Activated CD8-positive, alpha-beta memory T cell treated with anti-CD3 and anti-CD28 coated beads, Interleukin-2, amount 50 U/mL, for 48 hours (primary cell): Measurements from ENCODE around the gene HOXD13.
A peak's percentile ranks its signal among the peaks of the same experiment; 100 is the strongest.

Source experiments
- DNase-seq: peaks from one replicate; pipeline ENCODE4 v3.0.0-alpha.2; 2020

Gene HOXD13

DNA sequence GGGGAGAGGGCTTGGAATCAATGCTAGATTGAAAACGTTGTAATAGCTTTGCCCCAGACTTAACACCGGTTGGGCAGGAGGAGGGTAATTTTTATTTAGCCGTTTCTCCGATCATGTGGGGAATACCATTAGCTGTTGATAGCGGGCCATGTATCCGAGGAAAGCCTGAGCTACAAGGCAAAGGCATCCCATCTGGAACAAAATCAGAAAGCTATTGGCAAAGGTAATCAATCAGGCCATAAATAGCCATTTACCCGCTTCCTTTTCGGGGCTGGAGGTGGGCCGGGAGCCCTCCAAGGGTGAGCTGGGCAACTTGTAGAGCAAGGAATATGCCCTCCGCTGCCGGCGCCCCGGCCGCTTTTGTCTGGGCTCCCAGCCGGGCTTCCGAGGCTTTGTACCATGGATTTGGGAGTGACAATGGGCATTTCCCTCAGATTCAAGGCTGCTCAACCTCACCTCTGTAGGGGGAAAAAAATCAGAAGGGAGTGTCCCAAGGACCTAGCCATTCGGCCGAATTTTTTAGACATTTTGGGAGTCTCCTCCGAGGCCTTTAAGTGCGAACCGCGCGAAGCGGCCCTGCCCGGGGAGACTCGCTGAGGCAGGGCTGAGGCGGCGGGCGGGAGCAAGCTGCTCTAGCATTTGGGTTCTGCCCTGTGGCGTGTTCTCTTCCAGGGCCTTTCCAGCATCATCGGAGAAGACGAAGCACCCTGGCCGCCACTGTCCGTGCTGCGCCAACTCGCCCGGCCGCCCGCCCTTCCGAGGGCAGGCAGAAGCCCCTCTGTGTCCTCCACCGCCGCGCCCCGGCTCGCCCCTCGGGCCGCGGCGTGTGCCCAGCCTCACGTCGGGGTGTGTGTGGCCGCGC, 28.9 kb downstream of the HOXD13 start:
- DNase-seq, result peak; percentile 43

DNA sequence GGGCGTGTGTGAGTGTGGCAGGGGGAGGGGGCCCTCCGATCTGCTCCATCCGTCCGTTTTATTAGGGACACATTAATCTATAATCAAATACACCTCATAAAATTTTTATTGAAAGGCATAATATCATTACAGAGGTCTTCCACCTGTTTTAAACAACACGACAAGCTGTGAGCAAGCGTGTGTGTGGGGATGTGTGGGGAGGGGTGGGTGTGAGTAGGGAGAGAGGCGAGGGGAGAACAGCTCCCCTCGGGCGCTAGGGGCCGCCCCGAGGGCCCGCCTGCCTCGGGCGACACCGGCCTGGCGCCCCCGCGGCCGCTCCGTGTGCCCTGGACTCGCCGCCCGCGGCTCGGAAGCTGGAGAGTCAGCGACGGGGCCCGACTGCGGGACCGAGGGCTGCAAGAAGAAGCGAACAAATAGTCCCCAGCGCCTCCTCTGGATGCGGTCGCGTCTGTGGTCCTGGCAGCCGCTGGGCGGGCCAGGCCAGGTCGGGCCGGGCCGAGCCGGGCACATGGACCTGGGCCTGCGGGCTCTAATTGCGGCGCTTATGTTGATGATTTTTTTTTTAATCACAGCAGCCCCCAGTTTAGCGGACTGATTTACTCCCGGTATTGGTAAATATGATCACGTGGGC, 29.6 kb downstream of the HOXD13 start:
- peak; percentile 61 for DNase-seq

DNA sequence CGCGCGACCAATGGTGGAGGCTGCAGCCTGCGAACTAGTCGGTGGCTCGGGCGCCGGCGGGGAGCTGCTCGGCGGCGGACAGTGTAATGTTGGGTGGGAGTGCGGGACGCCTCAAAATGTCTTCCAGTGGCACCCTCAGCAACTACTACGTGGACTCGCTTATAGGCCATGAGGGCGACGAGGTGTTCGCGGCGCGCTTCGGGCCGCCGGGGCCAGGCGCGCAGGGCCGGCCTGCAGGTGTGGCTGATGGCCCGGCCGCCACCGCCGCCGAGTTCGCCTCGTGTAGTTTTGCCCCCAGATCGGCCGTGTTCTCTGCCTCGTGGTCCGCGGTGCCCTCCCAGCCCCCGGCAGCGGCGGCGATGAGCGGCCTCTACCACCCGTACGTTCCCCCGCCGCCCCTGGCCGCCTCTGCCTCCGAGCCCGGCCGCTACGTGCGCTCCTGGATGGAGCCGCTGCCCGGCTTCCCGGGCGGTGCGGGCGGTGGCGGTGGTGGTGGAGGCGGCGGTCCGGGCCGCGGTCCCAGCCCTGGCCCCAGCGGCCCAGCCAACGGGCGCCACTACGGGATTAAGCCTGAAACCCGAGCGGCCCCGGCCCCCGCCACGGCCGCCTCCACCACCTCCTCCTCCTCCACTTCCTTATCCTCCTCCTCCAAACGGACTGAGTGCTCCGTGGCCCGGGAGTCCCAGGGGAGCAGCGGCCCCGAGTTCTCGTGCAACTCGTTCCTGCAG, 30.3 kb downstream of the HOXD13 start, which contains the start of gene HOXD9:
TSS of gene HOXD9 (plus strand) at position 37 of the 728 bp plus-strand sequence. CDS start at position 87, 50 bp downstream.
- DNase-seq, result peak; percentile 53

DNA sequence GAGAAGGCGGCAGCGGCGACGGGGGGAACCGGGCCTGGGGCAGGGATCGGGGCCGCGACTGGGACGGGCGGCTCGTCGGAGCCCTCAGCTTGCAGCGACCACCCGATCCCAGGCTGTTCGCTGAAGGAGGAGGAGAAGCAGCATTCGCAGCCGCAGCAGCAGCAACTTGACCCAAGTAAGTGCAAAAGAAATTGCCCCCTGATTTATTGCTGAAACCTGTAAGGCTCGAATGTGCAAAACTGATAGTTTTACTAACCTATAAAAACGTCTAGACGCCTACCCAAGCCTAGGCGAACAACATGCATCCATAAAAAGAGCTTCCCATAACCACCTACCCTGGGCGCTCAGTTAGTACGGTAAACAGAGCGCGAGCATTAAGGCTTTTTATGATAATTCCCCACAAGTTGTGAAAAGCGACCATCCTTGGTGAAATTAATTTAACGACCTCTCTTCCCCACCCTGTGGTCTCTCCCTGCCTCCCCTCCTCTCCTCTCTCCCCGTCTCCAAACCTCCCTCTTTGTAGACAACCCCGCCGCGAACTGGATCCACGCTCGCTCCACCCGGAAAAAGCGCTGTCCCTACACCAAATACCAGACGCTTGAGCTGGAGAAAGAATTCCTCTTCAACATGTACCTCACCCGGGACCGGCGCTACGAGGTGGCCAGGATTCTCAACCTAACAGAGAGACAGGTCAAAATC, 31.0 kb downstream of the HOXD13 start:
- peak; percentile 56 for DNase-seq

DNA sequence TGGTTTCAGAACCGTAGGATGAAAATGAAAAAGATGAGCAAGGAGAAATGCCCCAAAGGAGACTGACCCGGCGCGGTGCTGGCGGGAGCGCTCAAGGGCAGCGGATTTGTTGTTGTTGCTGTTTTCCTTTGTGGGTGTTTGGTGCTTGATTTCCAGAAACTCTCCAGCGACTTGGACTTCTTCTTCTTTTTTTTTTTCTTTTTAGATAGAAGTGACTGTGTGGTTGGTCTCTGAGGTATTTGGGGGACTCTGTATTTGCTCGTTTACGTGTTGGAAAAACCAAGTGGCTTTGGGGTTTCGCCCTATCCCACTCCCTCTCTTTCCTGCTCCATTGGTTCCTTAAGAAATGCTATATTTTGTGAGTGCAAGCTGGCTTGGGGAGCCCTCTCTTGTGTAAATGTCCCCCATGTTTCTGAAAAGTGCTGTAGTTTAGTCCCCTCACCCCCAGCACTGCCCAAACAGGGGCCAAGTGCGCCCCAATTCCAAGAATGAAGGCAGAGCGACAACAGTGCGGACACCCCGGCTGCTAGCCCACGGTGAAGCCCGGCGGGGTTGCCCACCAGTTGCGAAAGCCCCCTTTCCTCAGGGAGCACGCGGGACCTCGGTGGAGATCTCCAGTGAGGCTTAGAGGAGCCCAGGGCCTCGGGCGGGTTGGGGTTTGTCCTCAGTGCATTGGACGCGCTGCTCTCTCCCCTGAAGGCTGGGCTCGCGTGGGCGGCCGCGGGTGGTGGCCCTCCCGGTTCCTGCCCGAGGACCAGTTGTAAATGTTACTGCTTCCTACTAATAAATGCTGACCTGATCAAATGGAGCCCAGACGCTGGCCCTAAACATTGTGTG, 31.8 kb downstream of the HOXD13 start:
- peak; percentile 47 for DNase-seq

DNA sequence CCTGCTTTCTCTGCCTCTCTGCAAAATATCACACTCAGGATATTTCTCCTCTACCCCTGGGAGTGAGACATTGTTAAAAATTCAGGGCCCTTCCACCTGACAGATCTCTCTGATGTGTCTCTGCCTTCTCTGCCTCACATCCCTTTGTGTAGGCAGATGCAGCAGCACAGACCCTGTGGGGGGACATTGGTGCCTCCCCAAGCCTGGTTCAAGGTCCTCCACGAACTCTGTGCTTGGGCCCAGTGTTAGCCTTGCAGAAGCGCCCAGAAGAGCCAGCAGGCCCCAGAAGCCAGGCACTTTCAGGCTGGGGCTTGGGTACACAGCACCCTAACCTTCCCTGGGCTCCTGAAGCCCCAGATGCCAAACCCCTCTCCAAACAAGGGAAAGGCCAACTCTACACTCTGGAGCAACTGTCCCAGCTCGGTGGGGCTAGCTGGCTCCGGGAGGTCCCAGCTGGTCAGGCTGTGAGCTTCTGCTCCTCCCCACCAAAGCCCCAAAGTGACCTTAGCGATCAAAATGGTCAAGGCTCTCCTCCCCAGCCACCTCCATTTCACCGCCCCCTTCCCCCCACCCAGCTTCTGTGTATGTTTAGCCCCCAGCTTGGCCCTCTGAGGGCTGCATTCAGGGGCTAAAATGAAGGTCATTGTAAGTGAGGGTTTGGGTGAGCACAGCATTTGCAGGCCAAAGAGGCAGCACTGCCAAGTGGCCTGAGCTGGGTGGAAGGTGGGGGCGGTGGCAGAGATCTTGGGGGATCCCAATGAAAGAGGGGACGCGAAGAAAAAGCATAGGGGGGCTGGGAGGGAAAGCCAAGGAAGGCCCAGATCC, 32.6 kb downstream of the HOXD13 start:
- no peak for DNase-seq

DNA sequence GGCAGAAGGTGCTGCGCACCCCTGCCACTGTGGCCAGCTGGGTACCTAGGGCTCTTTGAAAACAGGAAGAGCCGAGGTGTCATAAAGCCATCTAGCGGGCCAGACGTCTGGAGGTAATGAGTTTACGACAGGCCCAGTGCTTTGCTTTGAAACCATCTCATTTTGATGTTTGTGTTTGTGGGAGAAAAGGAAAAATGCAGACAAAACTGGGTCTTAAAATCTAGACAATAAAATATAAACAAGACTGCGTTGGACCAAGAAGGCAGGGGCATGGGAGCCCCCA, 33.2 kb downstream of the HOXD13 start:
- DNase-seq, result no peak

DNA sequence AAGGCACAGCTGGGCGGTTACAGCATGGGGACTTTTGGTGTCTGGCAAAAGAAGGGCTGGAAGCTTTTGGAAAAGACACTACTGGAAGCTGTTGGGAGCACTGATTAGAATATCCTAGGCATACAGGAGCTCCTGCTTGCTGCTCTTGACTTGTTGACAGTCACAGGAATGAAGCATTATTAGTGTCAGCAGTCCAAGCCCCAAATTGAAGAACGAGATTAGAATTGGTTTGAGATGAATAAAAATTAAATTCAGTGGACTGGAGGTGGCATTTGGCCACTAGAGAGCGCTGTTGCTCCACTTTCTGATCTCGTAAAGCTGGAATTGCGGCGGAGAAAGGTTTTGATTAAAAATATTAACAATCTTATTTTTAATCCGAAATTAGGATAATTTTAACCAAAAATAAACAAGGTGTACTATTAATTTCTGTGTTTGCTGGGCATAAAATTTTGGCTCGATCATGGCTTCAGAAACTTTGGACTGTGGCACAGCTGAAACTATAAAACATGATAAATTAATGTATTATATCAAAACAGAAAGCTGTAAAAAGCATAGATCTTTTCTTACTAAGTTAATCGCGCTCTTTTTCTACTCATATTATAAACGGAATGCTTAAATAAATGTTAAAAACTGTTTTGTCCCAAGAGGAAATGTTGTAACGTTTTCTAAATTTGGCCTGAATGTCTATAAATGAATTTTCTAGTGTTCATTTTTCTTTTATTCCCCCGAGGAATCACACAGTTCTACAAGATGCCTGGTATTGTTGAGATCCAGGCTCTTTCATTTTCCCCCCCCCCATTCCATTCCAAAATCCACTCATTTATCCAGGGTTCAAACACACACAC, 34.6 kb downstream of the HOXD13 start:
- DNase-seq, result peak; percentile 87

DNA sequence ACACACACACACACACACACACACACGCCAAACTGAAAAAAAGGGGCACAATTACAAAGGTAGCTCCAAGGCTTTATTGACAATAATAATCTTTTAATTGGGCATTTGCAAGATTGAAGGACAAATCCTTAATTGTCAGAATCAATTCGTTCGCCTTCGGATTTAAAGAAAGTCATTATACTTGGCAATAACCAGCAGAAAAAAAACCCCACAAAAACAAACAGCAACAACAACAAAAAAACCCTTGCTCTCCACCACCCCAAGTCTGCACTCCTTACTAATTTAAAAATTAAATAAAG, 35.2 kb downstream of the HOXD13 start:
- DNase-seq, result no peak

DNA sequence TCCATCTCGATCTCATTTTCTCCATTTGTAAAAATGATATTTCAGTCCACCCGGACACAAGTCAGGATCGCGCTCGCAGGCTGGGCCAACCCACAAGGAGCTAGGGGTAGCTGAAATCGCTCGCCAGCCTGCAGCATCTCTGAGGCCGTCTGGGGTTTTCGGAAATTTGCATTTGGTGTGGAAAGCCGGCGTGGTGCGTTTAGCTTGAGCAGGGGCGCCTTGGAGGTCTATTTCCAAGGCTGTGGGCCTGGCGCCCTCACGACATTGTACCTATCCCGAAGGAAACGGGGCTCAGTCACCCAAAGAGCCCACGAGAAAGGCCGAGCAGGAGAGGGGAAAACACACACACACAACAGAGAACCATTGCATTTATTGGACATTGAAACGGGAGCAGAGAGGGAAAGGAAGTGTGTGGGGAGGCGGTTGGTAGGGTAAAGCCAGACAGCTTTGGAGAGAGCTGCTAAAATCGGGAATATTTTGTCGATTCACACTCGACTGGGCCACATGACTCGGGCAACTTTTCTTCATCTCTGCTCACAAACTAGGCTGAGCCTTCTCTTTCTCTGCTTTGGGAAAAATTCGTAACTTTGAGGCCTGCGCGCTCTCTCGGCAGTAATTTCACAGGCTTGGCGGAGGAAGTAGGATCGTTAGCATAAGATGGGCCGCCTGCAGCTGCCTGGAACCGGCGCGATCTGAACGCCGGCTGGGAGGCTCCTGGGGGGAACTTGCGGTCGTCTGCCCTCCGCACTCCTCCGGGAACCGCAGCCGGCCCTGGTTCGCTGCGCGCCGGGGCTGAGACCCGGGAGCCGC, 35.9 kb downstream of the HOXD13 start:
- peak; percentile 52 for DNase-seq

DNA sequence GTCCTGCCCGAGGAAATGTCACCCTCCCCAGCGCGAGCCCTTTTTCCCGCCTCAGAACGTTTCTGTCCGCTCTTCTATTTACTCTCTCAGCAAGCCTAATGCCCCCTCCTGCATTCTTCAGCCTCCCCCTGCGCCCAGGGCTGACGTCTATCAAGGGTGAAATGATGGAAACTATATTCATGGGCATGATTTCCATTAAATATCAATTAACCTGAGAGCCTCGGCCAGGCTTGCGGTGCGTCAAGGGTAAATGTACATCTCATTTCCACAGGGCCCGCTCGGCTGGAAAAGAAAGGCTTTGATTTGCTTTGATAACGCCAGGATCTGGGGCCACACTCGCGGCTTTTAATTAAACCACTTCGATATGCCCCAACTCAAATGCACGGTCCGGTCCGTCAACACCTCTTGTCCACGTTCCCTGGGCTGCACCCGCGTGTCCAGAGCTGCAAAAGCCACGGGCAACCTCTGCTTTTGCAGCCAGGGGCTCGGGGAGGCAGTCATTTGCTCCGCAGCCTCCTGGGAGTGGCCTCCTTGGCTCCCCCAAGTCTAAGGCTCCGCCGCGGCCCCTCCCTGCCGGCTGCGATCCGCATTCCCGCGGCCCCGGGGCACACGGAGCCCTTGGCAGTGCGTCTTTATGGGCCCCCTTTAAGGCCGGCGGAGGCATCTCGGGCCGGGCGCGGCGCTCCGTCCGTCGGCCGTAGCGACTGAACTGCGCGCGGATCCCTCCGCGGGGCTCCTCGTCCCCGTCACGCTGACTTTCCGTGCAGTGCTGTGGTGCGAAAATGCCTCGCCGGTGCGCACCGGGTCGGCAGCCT, 36.7 kb downstream of the HOXD13 start, which contains the start of gene HOXD8:
TSS of gene HOXD8 (plus strand) at position 724 of the 815 bp plus-strand sequence. CDS start 662 bp downstream, outside the sequence.
- DNase-seq, result peak; percentile 60

DNA sequence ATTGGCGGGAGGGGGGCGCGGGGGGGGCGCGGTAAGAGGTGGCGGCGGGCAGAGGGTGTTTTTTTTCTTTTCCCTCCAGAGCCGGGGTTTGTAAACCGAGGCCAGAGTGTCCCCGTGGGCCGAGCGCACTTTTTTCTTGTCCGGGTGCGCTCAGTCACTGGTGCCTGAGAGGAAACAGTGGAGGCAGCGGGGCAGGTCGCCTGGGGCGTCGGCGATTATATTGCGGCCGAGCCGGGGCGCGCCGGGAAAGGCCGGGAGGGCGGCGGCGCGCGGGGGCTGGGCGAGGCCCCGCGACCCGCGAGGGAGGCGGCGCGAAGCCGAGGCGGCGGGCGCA, 37.3 kb downstream of the HOXD13 start:
- DNase-seq, result peak; percentile 54

DNA sequence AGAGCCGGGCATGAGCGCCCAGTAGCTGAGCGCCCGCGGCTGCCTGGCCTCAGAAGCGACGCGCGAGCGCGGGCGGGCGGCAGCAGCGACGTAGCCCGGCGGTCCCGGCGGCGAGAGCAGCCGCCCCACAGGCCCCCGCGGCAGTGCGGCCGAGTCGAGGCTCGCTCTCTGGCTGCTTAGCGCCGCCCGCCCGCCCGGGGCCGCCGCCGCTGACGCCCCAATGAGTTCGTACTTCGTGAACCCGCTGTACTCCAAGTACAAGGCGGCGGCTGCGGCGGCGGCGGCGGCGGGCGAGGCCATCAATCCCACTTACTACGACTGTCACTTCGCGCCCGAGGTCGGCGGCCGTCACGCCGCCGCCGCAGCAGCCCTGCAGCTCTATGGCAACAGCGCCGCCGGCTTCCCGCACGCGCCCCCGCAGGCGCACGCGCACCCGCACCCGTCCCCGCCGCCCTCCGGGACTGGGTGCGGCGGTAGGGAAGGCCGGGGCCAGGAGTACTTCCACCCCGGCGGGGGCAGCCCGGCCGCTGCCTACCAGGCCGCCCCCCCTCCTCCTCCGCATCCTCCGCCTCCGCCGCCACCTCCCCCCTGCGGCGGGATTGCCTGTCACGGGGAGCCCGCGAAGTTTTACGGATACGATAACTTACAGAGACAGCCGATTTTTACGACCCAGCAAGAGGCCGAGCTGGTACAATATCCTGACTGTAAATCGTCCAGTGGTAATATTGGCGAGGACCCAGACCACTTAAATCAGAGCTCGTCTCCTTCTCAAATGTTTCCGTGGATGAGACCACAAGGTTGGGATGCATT, 37.8 kb downstream of the HOXD13 start:
- DNase-seq, result peak; percentile 67

DNA sequence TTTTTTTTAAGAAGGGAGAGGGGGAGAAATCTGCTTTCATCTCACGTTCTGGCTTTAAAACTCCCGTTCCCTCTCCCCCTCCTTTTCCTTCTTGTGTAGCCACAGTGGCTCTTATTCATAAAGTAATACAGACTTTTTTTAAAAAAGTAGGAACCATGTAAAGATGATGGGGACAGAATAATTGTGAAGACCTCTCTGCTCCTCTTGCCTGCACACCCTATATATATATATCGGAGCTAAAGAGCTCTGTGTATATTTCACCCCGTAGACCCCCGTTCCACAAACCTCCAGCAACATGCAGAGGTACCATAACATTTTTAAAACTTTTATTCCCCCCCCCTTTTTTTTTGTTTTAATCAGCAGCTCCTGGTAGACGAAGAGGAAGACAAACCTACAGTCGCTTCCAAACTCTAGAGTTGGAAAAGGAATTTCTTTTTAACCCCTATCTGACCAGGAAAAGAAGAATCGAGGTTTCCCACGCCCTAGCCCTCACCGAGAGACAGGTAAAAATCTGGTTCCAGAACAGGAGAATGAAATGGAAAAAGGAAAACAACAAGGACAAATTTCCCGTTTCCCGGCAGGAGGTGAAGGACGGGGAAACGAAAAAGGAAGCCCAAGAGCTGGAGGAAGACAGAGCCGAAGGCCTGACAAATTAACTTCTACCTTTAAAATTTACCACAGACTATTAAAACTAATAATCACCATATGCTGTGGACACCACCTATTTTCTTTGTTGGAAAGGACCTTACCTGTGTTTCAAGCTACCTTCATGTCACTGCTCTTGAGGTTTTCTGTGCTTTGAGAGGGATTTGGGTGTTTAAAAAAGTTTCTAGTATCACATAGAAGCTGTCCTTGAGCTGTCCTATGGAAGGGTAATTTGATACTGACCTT, 38.7 kb downstream of the HOXD13 start:
- DNase-seq, result peak; percentile 32

DNA sequence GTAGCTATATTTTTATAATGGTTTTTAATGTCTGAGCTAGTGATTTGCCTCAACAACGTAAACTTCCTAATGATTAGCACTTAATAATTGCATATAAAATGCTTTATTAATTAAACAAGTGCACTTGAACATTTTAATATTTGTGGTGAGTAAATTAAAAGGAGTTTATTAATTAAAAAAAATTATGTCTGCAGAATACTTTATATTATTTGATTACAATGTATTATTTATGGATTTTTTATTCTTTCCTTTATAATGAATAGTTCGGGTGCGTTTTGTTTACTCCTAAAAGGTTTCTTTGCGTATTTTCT, 39.3 kb downstream of the HOXD13 start:
- no peak for DNase-seq

DNA sequence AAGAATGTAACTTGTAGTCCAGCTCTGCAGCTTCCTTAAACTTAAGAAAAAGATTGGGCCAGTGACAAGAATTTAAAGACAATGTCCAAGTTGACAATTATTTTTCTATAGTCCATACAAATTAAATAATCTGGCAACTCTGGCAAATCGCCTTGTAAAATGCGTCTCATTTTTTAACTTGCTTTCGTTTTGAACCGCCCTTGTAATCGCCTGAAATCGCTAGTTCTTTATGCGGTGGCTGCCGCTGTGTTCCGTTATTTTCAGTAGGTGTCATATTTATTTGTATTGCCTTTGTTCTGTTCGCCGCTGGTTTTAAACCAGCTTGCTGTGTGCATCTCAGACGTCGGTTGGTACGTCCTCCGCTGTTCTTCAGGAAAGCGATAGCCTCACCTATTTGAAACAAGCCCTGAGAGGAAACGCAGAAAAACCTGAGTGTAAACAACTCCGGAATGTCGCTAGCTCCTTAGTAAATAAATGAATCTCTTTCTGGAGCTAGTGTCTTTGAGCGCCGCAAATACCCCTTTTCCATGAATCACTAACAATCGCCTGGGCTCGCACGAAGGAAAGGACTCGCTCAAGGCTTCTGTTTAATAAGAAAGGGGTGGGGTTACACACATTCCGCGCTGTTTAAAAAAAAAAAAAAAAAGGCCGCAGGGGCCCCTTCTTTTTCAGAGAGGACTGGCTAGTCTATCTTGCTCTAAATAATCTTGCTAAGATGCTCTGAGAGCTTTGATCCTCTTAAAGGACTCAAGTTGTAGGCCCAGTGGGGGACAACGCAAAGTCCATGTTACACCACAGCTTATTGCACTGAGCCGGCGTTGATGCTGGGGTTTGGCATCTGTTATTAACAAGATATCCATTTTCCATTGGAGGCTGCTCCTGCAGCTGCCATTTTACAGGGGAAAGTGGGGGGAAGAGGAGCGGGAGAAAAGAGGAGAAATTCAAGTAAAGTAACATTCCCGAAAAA, 40.0 kb downstream of the HOXD13 start:
- DNase-seq, result peak; percentile 50
